ENCODE results near the gene C13orf42. TPM values are rescaled to one million over a fixed set of nuclear protein-coding genes. Genes with fewer than 3 reads are reported as not detected.

C13orf42 gene
- total and polyA plus RNA-seq, 2 donors (not counting 3 experiments of a cell fraction or from before 2014, with no cell fraction given), result not detected

DNA sequence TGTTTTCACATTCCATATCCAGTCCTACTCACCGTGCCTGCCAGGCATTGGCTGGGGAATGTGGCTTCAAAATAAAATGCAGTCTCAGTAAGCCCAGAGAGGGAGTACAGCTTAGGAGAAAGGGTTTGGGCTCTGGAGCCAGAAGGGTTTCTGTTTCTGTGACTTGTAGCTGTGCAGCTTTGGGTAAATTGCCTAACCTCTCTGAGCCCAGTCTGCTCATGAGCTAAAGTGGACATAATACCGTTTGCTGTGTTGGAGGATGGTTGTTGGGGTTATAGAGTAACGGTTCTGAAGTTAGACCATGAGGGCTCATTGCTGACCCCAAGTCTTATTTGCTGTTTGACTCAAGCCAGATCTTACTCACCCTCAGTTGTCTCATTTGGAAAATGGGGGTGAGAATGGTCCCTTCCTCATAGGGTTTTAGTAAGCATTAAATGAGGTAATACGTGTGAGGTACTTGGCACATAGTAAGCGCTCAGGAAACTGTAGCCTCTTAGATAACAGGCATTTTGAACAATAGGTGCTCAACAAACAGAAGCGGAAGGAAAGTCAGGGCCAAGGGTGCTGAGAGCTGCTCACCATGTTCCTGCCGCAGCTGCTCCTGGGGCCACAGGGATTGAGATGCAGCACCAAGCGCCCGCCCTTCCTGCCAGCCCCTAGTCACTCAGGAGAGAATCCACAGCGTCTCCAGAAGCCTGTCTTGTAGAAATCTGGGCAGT lies 45.5 kb downstream of the C13orf42 start:
- no peak for TF ChIP-seq GATA2 (IDR thresholded peaks at IDR 0.05; ENCODE audit: insufficient read depth, insufficient read length, low read depth, low read length)
- no peak for TF ChIP-seq POLR2A (IDR thresholded peaks at IDR 0.05; ENCODE audit: low read depth, low read length)
- TF ChIP-seq POLR2AphosphoS5 (IDR thresholded peaks at IDR 0.05; ENCODE audit: insufficient read depth, low read depth, low read length), result no peak
- no peak for TF ChIP-seq MYC (IDR thresholded peaks at IDR 0.05; ENCODE audit: low read depth, low read length)
- TF ChIP-seq, protein P1, sequence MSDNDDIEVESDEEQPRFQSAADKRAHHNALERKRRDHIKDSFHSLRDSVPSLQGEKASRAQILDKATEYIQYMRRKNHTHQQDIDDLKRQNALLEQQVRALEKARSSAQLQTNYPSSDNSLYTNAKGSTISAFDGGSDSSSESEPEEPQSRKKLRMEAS (IDR thresholded peaks at IDR 0.05; ENCODE audit: insufficient read depth, insufficient read length), result no peak
- Histone ChIP-seq H3K79me2 (ENCODE audit: control insufficient read depth, insufficient read depth, low read length) (no peaks in the 10 kb centered on the region), H3K4me2 (ENCODE audit: insufficient read depth, low read length) (no peak overlapping the region), H3K9me3 (replicated peaks; ENCODE audit: control insufficient read depth, insufficient read depth, low read length) (no peaks in the 10 kb centered on the region), H2AFZ (ENCODE audit: low read depth, low read length) (no peak overlapping the region), H3K9ac (replicated peaks; ENCODE audit: extremely low read depth, insufficient read depth, low read length) (no peak overlapping the region), H4K20me1 (replicated peaks; ENCODE audit: control insufficient read depth, extremely low read depth, insufficient read depth, low read length) (no peaks in the 10 kb centered on the region), H3K9me1 (replicated peaks; ENCODE audit: control insufficient read depth, extremely low read depth, insufficient read depth, low read length) (no peaks in the 10 kb centered on the region), H3K27ac (ENCODE audit: insufficient read depth, low read depth, low read length) (no peak overlapping the region), H3K36me3 (ENCODE audit: control insufficient read depth in 2 of 2, extremely low read depth in 1 of 2, insufficient read depth in 2 of 2, low read length in 2 of 2) (no peaks in the 10 kb centered on the region), H3K4me1 (ENCODE audit: control insufficient read depth, extremely low read depth, insufficient read depth, low read length) (peaks cover 11% of the 10 kb centered on the region), H3K27me3 (ENCODE audit: control insufficient read depth in 2 of 2, insufficient read depth in 2 of 2, low read length in 2 of 2) (peaks cover 5 to 17% of the 10 kb centered on the region in 2 experiments), H3K4me3 (replicated peaks in 1 of 3; ENCODE audit: insufficient read depth in 1 of 3, low read depth in 1 of 3, low read length in 3 of 3) (no peak overlapping the region)
- intact Hi-C loops (cut with micrococcal nuclease) (loop anchor here (10.0 kb wide), 1 partner anchor 531 kb away; no protein-coding TSS in a partner anchor), dilution Hi-C loops (cut with MboI; ENCODE audit: extremely low pct_ligation_motif_present, low sequenced_read_pairs) (no loop called here)
- no TSS peak for BruUV-seq (replicated peaks)
- ChIA-PET CTCF (interaction anchor here (1.3 to 1.4 kb wide), 2 partner anchors 9 to 1089 kb away, joined by 4 to 6 read pairs; no protein-coding TSS in a partner anchor), POLR2A (interaction anchor here (0.9 kb wide), 1 partner anchor 388 kb away, joined by 3 read pairs; the partner anchor contains the start of gene INTS6)
- FAIRE-seq (peak; percentile 21), DNase-seq (ENCODE audit: low read depth, low spot score) (peak; percentile 27)

DNA sequence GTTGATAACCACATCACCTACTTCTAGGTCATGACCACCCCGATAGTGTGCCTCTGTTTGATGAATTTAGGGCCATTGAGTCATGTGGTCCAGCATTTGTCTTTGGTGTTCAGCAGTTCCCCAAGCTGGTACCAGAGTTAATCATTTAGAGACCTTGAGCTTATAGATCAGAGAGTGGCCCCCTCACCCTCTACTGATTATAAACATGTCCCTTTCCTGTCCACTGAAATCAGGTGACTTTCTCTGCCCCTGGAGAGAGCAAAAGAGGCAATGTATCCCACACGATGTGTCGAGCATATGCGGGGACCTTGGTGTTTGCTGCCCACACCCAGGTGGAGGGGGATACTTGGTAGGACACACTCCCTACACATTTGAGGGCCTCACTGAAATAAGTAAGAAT lies 46.3 kb downstream of the C13orf42 start:
- no peak for FAIRE-seq
- Histone ChIP-seq H2AFZ (ENCODE audit: low read depth, low read length) (no peak overlapping the region), H3K36me3 (ENCODE audit: control insufficient read depth in 2 of 2, extremely low read depth in 1 of 2, insufficient read depth in 2 of 2, low read length in 2 of 2) (no peaks in the 10 kb centered on the region), H4K20me1 (replicated peaks; ENCODE audit: control insufficient read depth, extremely low read depth, insufficient read depth, low read length) (no peaks in the 10 kb centered on the region), H3K4me2 (ENCODE audit: insufficient read depth, low read length) (no peak overlapping the region), H3K9me1 (replicated peaks; ENCODE audit: control insufficient read depth, extremely low read depth, insufficient read depth, low read length) (no peaks in the 10 kb centered on the region), H3K9me3 (replicated peaks; ENCODE audit: control insufficient read depth, insufficient read depth, low read length) (no peaks in the 10 kb centered on the region), H3K27ac (ENCODE audit: insufficient read depth, low read depth, low read length) (no peak overlapping the region), H3K4me3 (replicated peaks in 1 of 3; ENCODE audit: insufficient read depth in 1 of 3, low read depth in 1 of 3, low read length in 3 of 3) (no peak overlapping the region), H3K9ac (replicated peaks; ENCODE audit: extremely low read depth, insufficient read depth, low read length) (no peak overlapping the region), H3K27me3 (ENCODE audit: control insufficient read depth in 2 of 2, insufficient read depth in 2 of 2, low read length in 2 of 2) (peaks cover 5 to 17% of the 10 kb centered on the region in 2 experiments), H3K79me2 (ENCODE audit: control insufficient read depth, insufficient read depth, low read length) (no peaks in the 10 kb centered on the region), H3K4me1 (ENCODE audit: control insufficient read depth, extremely low read depth, insufficient read depth, low read length) (peaks cover 11% of the 10 kb centered on the region)
- no peak for DNase-seq (ENCODE audit: low read depth, low spot score)
- no TSS peak for BruUV-seq (replicated peaks)
- intact Hi-C loops (cut with micrococcal nuclease) (loop anchor here (10.0 kb wide), 1 partner anchor 530 kb away; no protein-coding TSS in a partner anchor), dilution Hi-C loops (cut with MboI; ENCODE audit: extremely low pct_ligation_motif_present, low sequenced_read_pairs) (no loop called here)
- TF ChIP-seq, protein P2, sequence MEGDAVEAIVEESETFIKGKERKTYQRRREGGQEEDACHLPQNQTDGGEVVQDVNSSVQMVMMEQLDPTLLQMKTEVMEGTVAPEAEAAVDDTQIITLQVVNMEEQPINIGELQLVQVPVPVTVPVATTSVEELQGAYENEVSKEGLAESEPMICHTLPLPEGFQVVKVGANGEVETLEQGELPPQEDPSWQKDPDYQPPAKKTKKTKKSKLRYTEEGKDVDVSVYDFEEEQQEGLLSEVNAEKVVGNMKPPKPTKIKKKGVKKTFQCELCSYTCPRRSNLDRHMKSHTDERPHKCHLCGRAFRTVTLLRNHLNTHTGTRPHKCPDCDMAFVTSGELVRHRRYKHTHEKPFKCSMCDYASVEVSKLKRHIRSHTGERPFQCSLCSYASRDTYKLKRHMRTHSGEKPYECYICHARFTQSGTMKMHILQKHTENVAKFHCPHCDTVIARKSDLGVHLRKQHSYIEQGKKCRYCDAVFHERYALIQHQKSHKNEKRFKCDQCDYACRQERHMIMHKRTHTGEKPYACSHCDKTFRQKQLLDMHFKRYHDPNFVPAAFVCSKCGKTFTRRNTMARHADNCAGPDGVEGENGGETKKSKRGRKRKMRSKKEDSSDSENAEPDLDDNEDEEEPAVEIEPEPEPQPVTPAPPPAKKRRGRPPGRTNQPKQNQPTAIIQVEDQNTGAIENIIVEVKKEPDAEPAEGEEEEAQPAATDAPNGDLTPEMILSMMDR (IDR thresholded peaks at IDR 0.05; ENCODE audit: extremely low read depth in 1 of 2, insufficient read depth in 1 of 2, low read depth in 1 of 2, low read length in 2 of 2), result no peak
- TF ChIP-seq EZH2 (IDR thresholded peaks at IDR 0.05; ENCODE audit: borderline replicate concordance, low read depth, low read length, severe bottlenecking) (no peak), FOS (IDR thresholded peaks at IDR 0.05; ENCODE audit: borderline replicate concordance, insufficient read depth, low read length) (no peak), GATA2 (IDR thresholded peaks at IDR 0.05; ENCODE audit: insufficient read depth, insufficient read length, low read depth, low read length) (no peak), MYC (IDR thresholded peaks at IDR 0.05; ENCODE audit: low read depth, low read length) (no peak), JUN (IDR thresholded peaks at IDR 0.05; ENCODE audit: borderline replicate concordance, insufficient read depth, insufficient read length, low read depth) (no peak), POLR2AphosphoS5 (IDR thresholded peaks at IDR 0.05; ENCODE audit: insufficient read depth, low read depth, low read length) (no peak), POLR2A (IDR thresholded peaks at IDR 0.05; ENCODE audit: low read depth, low read length) (no peak)
- TF ChIP-seq, protein P1 (IDR thresholded peaks at IDR 0.05; ENCODE audit: insufficient read depth, insufficient read length), result no peak
- ChIA-PET CTCF (no interaction called here), POLR2A (no interaction called here)
